IMR-90 (cell line): Measurements from ENCODE around the gene CDKL4. TPM values are rescaled to one million over a fixed set of nuclear protein-coding genes. Genes with fewer than 3 reads are reported as not detected.

ENCODE experiments used
- ATAC-seq: fragments of 200-7000 bp; cut with Tn5 transposase; 2 replicates; pipeline ENCODE4 v1.9.1; 2020; ENCODE audit warnings: low read depth, mild to moderate bottlenecking, moderate library complexity
- BruUV-seq: library from RNA; stranded (reverse); fragments of 400-500 nt; replicated peaks from 2 replicates; lab custom pipeline; 2021; lab: Mats Ljungman, UMichigan
- CTCF ChIA-PET: fragments of 300-600 bp; formaldehyde crosslinking; extraction: SDS; loops from one replicate; lab custom pipeline; 2021; ENCODE audit warnings: antibody characterized with exemption; lab: Yijun Ruan, JAX
- POLR2A ChIA-PET: fragments of 300-600 bp; sonication (Branson Sonifier 250); formaldehyde crosslinking; loops from one replicate; lab custom pipeline; 2022; ENCODE audit warnings: antibody characterized with exemption; ENCODE audit not compliant: unreplicated experiment; lab: Charles Lee
- DNase-seq: peaks from one replicate; pipeline ENCODE4 v3.0.0; 2013
- H2AFZ ChIP-seq: replicated peaks from 2 replicates; pipeline ENCODE3; 2013; ENCODE audit warnings: low read length, mild to moderate bottlenecking; ENCODE audit not compliant: poor library complexity
- H2AK5ac ChIP-seq: 2 replicates; pipeline ENCODE4 v1.6.1; 2013; ENCODE audit warnings: low read depth, low read length, inconsistent platforms
- H2AK9ac ChIP-seq: replicated peaks from 2 replicates; pipeline ENCODE3; 2013; ENCODE audit warnings: mild to moderate bottlenecking, low read depth, low read length, moderate library complexity; ENCODE audit not compliant: poor library complexity
- H2BK120ac ChIP-seq: 2 replicates; pipeline ENCODE4 v1.6.1; 2013; ENCODE audit warnings: low read depth, low read length, inconsistent platforms
- H2BK15ac ChIP-seq: 3 replicates; pipeline ENCODE4 v1.6.1; 2013; ENCODE audit warnings: low read depth, low read length, inconsistent platforms
- H2BK20ac ChIP-seq: 2 replicates; pipeline ENCODE4 v1.6.1; 2013; ENCODE audit warnings: low read depth, mild to moderate bottlenecking, inconsistent platforms, low read length, moderate library complexity
- H2BK5ac ChIP-seq: 2 replicates; pipeline ENCODE4 v1.6.1; 2013; ENCODE audit warnings: mild to moderate bottlenecking, low read depth, low read length, inconsistent platforms; ENCODE audit not compliant: poor library complexity, severe bottlenecking
- H3K14ac ChIP-seq: replicated peaks from 2 replicates; pipeline ENCODE4 v1.6.1; 2013; ENCODE audit warnings: low read depth, low read length, inconsistent platforms
- H3K18ac ChIP-seq: 2 replicates; pipeline ENCODE4 v1.6.1; 2013; ENCODE audit warnings: low read depth, low read length, control low read depth
- H3K23ac ChIP-seq: 2 replicates; pipeline ENCODE4 v1.6.1; 2013; ENCODE audit warnings: low read depth, low read length, inconsistent platforms
- H3K27ac ChIP-seq: 2 replicates; pipeline ENCODE4 v1.5.1; 2013; ENCODE audit warnings: mild to moderate bottlenecking, control low read depth, low read length; ENCODE audit not compliant: insufficient read depth
- H3K27me3 ChIP-seq: 2 replicates; pipeline ENCODE4 v1.6.1; 2013; ENCODE audit warnings: low read length; ENCODE audit not compliant: control insufficient read depth, insufficient read depth
- H3K36me3 ChIP-seq: 2 replicates; pipeline ENCODE4 v1.6.1; 2013; ENCODE audit warnings: low read length, mixed read lengths; ENCODE audit not compliant: control insufficient read depth, insufficient read depth
- H3K4ac ChIP-seq: 2 replicates; pipeline ENCODE4 v1.6.1; 2013; ENCODE audit warnings: low read depth, low read length, inconsistent platforms
- H3K4me1 ChIP-seq: 2 replicates; pipeline ENCODE4 v1.6.1; 2013; ENCODE audit warnings: low read length, mixed read lengths; ENCODE audit not compliant: control insufficient read depth, insufficient read depth
- H3K4me2 ChIP-seq: 2 replicates; pipeline ENCODE4 v1.6.1; 2013; ENCODE audit warnings: low read depth, mild to moderate bottlenecking, control low read depth, low read length, moderate library complexity
- H3K4me3 ChIP-seq: 2 replicates; pipeline ENCODE4 v1.5.1; 2013; ENCODE audit warnings: low read depth, mild to moderate bottlenecking, control low read depth, low read length, moderate library complexity; ENCODE audit not compliant: insufficient read depth
- H3K56ac ChIP-seq: 2 replicates; pipeline ENCODE4 v1.6.1; 2013; ENCODE audit warnings: low read length, inconsistent platforms; ENCODE audit not compliant: insufficient read depth; ENCODE audit errors: extremely low read depth
- H3K79me1 ChIP-seq, 2 experiments: 2 replicates each; pipeline ENCODE4 v1.6.1; 2013; ENCODE audit warnings: low read length in 2 of 2, inconsistent platforms in 1 of 2, low read depth in 1 of 2
- H3K9ac ChIP-seq: 2 replicates; pipeline ENCODE4 v1.6.1; 2013; ENCODE audit warnings: low read depth, low read length, control low read depth
- H3K9me1 ChIP-seq: 2 replicates; pipeline ENCODE4 v1.6.1; 2013; ENCODE audit warnings: low read length, inconsistent platforms; ENCODE audit not compliant: insufficient read depth
- H3K9me3 ChIP-seq: 2 replicates; pipeline ENCODE4 v1.6.1; 2013; ENCODE audit warnings: low read length; ENCODE audit not compliant: control insufficient read depth, insufficient read depth
- H4K20me1 ChIP-seq: 2 replicates; pipeline ENCODE4 v1.6.1; 2013; ENCODE audit warnings: low read length, inconsistent platforms; ENCODE audit not compliant: insufficient read depth
- H4K5ac ChIP-seq: 2 replicates; pipeline ENCODE4 v1.6.1; 2013; ENCODE audit warnings: mild to moderate bottlenecking, low read depth, low read length, control low read depth
- H4K8ac ChIP-seq, 2 experiments: 2 replicates each; pipeline ENCODE4 v1.6.1; 2013; ENCODE audit warnings: low read depth in 2 of 2, low read length in 2 of 2, control low read depth in 1 of 2, inconsistent platforms in 1 of 2
- H4K91ac ChIP-seq: 2 replicates; pipeline ENCODE4 v1.6.1; 2013; ENCODE audit warnings: low read depth, low read length, inconsistent platforms; ENCODE audit not compliant: insufficient read depth
- NFE2L2 ChIP-seq: fragments of 150-350 bp; IDR thresholded peaks from 2 replicates; pipeline ENCODE4 v1.6.1; 2016; ENCODE audit warnings: low read depth, mild to moderate bottlenecking, low read length
- WGBS, 2 experiments: methylation state at CpG; one replicate each; pipeline versions ENCODE4 v1.1.5 to v1.1.7; 2013; ENCODE audit warnings: missing lambda C conversion rate in 2 of 2; ENCODE audit not compliant: insufficient read length in 1 of 2; ENCODE audit errors: extremely low coverage in 2 of 2; 5-methylcytosine and 5-hydroxymethylcytosine counted together
- dilution Hi-C: fragments of 300-500 bp; cut with HindIII; formaldehyde crosslinking; loops from one replicate; pipeline ENCODE4 v1.14.3; 2018; ENCODE audit warnings: low sequenced_read_pairs; ENCODE audit not compliant: unreplicated experiment
- in situ Hi-C: fragments of 300-500 bp; cut with MboI; formaldehyde crosslinking; loops from 3 replicates; pipeline ENCODE4 v1.14.3; 2019; ENCODE audit warnings: low sequenced_read_pairs, inconsistent platforms, mixed read lengths
- intact Hi-C: fragments of 100-400 bp; cut with micrococcal nuclease; formaldehyde crosslinking; loops from 2 replicates; pipeline ENCODE4 v1.10.0; 2022
- polyA plus RNA-seq, 3 experiments: library from polyadenylated mRNA; depleted of rRNA; stranded (reverse); fragments of >200 nt; gene quantifications; 2 replicates each; pipeline ENCODE4 v1.2.3, GENCODE V29; 2012; ENCODE audit warnings: low replicate concordance in 1 of 3
- total RNA-seq: library from RNA; depleted of rRNA; stranded (reverse); fragments of >200 nt; gene quantifications from 2 replicates; pipeline ENCODE4 v1.2.3, GENCODE V29; 2012

CDKL4 gene
- total and polyA plus RNA-seq, 2 of the 4 experiments (the other 2 are of a cell fraction) = not detected

DNA sequence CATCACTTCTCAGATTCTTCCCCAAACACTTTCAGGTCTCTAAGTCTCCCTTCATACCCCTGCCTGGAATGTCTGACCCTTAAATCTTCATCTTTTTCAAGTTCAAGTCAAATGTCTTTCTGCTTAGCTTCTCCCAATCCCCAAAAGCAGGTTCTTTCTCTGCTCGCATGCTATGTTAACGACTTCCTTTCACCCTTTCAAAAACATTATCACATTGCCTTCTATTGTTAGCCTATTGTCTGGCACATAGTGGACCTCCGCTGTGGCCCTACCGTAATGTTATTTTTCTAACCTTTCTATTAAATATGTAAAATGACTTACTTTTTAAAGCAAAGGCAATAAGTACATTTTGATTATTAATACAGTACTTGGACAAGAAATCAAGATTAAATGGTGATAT lies 2.2 kb downstream of the CDKL4 start:
- Histone ChIP-seq H3K14ac (no peak overlapping the region), H3K4me1 (no peaks in the 10 kb centered on the region), H3K36me3 (peaks cover 1% of the 10 kb centered on the region; the same call in 1 of the 2 replicates), H4K8ac (no peak overlapping the region), H3K9me1 (no peaks in the 10 kb centered on the region), H3K4me2 (no peak overlapping the region), H3K27ac (no peak overlapping the region), H3K4me3 (no peak overlapping the region), H2BK20ac (no peak overlapping the region), H3K79me1 (no peaks in the 10 kb centered on the region), H2AK5ac (no peak overlapping the region), H2BK120ac (no peak overlapping the region), H2AK9ac (no peak overlapping the region), H3K9ac (no peak overlapping the region), H2BK15ac (no peak overlapping the region), H4K91ac (no peak overlapping the region), H3K9me3 (no peaks in the 10 kb centered on the region), H3K4ac (no peak overlapping the region), H4K5ac (no peak overlapping the region), H3K27me3 (no peaks in the 10 kb centered on the region), H2AFZ (no peak overlapping the region), H4K20me1 (no peaks in the 10 kb centered on the region), H3K23ac (no peak overlapping the region), H3K18ac (no peak overlapping the region), H3K56ac (no peak overlapping the region), H2BK5ac (no peak overlapping the region)
- dilution Hi-C loops = no loop called here
- no peak for TF ChIP-seq NFE2L2
- DNase-seq (no peak), ATAC-seq (no peak)
- intact Hi-C loops = no loop called here
- BruUV-seq = no TSS peak
- POLR2A ChIA-PET = no interaction called here
- WGBS, 2 experiments = 100% methylated on average over 1 of the region's 4 CpGs; no CpG with 5 or more reads in 1 of the 2 experiments
- in situ Hi-C loops = no loop called here
- CTCF ChIA-PET = no interaction called here
